Measurements from ENCODE around the gene RDM1.

Gene RDM1

DNA sequence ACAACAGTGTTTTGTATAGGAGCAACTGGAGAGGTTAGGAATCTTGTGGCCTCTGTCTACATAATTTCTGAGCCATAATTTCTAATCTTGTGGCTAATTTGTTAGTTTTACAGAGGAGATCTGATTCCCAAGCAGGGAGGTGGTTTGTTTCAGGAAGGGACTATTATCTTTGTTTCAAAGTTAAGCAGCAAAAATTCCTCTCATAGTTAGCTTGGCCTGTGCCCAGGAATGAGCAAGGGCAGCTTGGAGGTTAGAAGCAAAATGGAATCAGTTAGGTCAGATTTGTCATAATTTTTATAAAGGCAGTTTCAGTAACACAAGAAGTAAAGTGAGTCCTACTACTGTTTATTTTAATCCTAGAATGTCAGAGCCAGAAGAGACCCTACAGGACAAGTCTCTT, 2.0 kb upstream of the RDM1 start:
- DNase-seq (ENCODE audit: low read depth in 3 of 3), result no peak

DNA sequence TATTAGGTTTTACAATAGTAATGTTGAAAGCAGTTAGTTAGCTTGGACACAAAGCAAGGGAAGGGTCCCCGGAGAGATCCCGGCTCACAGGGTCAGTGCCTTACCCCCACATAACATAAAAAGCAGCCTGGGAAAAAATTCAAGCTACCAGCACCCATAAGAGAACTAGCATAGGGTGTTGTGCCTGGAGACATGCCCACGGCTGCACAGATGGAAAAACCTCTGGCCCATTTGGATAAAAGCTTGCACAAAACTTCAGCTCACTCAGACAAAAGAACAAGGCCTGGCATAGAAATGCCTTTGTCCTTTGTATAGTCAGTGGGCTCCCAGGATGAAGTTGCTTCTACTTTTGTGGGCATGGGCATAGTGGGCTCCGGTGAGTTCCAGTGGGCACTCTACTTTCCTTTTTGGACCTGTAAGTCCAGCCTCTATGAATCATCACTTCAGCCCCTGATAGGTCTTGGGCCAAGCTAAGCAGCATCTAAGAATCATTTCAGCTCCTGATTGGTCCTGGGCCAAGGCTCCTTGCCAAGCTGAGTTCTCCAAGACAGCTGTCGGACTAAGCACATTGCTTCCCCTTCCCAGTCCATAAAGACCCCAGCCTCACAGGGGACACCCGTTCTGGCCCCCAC, 1.3 kb upstream of the RDM1 start:
- no peak for DNase-seq (ENCODE audit: low read depth in 3 of 3)

DNA sequence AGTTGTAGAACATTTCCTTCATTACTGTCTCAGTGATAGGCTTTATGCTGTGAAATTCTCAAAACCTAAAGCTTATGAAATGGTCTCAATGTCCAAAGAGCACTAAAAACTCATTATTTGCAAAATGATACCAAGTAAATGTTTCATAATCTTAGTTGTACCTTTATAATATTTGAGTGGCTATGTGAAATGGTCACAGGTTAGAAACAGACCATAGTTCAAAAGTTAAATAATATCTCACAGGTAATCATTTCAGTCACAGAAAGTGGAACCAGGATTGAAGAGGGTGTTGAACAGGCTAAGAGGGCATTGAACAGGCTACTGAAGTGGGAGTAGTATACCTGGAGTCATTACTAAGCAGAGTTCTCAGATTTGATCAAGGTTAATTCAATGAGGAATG, 2.9 kb downstream of the RDM1 start:
- no peak for DNase-seq (ENCODE audit: low read depth in 3 of 3)

DNA sequence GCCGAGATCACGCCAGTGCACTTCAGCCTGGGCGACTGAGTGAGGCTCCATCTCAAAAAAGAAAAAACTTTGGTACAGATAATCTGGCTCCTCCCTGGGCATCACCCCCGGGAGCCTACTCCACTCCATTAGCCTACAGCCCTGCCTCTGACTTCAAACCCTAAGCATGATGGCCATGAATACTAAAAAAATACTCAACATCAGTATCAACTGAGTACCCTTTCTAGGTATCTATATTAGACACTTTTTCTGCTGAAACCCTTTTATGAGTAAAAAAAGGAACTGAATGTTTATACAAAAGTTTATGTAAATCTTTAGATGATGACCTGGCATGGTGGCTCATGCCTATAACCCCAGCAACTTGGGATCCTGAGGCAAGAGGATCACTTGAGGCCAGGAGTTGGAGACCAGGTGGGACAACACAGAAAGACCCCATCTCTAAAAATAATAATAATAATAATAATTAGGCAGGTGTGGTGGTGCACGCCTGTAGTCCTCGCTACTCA, 6.9 kb downstream of the RDM1 start:
- DNase-seq (ENCODE audit: low read depth in 3 of 3), result no peak

DNA sequence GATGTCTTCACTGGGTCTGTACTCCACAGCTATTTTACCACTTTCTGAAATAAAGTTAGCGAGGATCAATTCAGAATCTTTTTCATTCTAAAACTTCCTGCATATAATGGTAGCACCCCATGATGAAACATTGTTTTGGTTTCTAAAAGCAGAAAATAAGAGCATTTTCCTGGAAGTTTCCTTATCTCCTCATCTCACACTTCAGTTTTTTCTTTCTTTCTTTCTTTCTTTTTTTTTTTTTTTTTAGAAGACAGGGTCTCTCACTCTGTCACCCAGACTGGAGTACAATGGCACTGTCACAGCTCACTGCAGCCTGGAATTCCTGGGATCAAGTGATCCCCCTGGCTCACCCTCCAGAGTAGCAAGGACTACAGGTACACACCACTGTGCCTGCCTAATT, 10.3 kb downstream of the RDM1 start:
- DNase-seq (ENCODE audit: low read depth in 3 of 3), result no peak

DNA sequence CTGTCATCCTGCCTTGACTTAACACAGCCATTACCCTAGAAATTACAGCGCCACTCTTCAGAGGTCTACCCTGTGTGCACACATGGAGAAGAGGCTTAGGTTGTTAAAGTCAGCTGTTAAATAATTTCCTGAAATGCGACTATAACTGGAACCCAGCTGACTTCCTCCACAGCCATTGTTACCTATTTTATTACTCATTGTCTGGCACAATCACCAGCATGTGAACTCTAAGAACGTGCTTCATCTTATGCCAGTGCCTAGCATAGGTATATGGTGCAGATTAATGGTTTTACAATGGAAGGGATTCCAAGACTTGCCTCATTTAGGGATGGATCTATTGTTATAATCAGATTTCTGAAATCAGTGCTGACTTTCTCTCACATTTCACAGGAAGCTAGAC, 11.9 kb downstream of the RDM1 start:
- no peak for DNase-seq (ENCODE audit: low read depth in 3 of 3)

DNA sequence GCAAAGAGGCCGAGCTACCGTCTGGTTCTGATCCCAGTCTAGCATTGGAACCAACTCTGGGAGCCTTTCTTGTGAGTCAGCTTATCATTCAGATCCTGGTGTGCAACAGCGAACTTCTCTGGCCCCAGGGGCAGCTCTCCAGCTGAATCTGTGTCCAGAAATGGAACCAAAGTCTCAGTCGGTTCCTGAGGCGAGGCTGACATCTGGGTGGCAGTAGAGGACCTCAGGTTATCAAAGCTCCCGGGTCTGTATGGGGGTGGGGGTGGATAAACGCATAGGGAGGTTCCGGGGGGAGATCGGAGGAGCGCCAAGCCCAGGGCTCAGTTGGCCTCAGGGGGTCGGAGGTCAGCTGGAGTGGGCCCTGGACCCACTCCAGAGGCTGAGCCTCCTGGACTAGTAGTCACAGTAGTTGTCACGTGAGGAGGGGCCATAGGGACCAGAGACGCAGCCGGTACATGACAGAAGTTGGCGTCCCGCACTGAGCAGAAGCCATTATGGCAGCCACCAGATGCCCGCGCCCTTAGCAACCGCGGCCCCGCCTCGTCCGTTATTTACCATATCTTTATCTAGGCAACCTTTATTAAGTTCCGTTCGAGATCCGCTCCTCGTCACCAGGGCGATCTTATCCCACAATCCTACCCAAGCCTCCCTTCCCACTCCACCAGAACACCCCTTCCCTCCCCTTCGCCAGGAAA, 12.9 kb downstream of the RDM1 start:
- DNase-seq (ENCODE audit: low read depth in 3 of 3), result no peak

DNA sequence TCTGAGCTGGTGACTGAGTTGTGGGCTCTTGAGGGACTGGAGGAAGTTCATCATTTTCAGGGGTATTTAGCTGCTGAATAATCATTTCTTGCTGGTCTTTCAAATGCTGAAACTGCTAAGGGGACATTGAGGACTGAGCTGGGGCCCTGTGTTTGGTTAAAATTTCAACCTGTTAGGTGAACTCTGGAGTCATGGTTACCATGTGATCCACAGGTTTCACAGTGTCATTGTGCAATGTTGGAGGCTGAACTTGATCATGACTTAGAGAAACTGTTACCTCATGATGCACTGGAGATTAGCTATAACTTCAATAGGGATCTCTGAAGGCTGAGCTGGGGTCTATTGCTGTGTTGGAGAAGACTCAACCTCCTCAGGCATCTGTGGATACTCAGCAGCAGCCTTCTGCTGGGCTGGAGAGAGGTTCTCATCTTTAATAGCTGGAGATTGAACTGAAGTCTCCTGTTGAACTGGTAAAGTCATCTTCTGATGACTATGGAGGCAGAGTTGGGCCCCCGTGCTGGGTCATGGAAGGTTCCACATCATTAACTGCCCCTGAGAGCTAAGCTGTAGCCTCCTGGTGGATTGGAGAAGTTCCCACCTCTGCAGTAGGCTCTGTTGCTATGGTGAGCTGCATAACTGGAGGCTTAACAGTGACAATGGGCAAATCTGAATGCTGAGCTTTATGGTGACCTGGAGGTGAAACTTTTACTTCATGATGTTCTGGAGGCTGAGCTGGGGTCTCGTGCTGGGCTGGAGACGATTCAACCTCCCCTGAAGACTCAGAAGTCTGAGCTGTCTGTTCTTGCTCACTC, 15.2 kb downstream of the RDM1 start:
- no peak for DNase-seq (ENCODE audit: low read depth in 3 of 3)

DNA sequence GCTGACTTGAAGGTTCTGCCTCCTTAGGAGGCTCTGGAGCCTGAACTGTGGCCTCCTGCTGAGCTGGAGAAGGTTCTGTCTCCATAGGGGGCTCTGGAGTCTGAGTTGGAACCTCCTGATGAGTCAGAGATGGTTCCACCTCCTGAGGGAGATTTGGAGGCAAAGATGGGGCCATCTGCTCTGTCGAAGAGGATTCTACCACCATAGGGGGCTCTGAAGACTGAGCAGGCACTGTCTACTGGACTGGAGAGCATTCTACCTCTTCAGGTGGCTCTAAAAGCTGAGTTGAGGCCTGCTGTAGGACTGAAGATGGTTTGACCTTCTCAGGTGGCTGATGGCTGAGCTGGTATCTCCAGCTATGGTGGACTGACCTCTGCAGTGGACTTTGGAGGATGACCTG, 16.2 kb downstream of the RDM1 start:
- no peak for DNase-seq (ENCODE audit: low read depth in 3 of 3)

DNA sequence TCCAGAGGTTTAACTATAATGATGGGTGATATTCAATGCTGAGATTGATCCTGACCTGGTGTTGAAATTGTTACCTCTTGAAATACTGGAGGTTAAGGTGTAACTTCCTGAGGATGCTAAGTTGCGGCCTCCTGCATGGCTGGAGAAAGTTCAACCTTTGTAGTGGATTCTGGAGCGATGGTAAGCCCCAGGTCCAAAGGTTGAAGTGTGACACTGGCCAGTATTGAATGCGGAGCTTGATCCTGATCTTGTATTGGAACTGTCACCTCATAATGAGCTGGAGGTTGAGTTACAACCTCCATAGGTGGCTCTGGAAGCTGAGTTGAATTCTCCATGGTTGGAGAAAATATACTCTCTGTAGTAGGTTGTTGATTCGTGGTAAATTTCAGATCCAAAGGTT, 17.0 kb downstream of the RDM1 start:
- no peak for DNase-seq (ENCODE audit: low read depth in 3 of 3)

DNA sequence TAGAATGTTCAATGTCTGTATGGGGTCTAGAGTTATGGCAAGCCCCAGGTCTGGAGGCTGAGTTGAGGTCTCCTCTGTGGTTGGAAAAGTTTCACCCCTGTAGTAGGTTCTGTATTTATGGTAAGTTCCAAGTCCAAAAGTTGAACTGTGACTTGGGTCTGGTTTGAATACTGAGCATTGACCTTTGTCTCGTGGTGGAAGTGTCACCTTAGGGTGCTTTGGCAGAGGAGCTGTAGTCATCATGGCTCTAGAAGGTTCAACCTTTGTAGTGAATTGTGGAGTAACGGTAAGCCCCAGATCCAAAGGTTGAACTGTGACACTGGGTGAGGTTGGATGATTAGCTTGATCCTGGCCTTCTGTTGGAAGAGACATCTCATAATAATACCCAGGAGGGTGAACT, 17.6 kb downstream of the RDM1 start:
- no peak for DNase-seq (ENCODE audit: low read depth in 3 of 3)

DNA sequence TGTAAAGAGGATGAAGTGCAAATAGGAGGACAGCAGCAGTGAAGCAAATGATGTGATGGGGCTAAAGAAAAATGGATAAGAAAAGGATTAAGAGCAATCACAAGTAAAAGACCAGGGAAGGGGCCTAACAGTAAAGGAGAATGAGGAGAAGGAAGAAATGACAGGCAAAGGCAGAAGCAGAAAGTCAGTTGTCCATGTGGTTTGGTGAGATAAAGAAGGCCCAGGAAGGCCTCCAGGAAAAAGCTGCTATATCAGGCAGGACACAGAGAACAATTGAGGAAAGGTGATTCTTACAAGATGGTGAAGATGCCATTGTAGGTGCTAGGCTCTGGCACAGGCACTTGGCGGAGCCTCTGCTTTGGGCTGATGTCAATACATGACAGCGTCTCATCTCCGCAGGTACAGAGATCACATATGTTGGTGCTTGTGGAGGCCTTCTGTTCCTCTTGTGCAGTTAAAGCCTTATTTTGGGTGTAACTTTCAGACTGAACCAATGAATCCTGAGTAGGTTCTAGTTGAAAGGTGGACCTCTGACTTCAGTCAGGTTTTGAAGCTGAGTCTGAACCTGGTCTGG, 18.1 kb downstream of the RDM1 start:
- DNase-seq (ENCODE audit: low read depth in 3 of 3), result no peak

DNA sequence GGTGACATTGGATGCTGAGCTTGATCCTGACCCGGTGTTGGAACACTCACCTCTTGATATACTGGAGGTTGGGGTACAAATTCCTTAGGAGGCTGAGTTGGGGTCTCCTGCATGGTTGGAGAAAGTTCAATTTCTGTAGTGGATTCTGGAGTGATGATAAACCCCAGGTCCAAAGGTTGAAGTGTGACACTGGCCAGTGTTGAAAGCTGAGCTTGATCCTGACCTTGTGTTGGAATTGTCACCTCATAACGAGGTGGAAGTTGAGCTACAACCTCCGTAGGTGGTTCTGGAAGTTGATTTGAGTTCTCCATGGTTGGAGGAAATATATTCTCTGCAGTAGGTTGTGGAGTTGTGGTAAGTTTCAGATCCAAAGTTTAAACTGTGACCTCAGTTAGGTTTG, 21.2 kb downstream of the RDM1 start:
- DNase-seq (ENCODE audit: low read depth in 3 of 3), result no peak

DNA sequence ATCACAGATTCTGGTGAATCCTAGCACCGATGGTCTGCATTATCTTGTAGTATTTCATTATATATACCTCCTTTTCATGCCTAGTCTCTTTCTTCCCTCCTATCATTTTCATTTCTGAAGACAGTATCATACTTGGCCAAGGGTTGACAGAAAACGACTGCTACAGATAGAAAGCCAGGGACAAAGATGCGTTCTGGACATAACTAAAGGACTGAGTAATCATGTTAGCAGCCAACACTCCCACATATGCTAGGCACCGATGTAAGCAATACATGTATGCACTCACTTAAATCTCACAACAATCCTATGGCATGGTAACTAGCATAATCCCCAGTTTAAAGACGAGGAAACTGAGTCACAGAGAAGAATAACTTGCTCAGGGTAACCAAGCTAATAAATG, 22.9 kb downstream of the RDM1 start:
- DNase-seq (ENCODE audit: low read depth in 3 of 3), result no peak

DNA sequence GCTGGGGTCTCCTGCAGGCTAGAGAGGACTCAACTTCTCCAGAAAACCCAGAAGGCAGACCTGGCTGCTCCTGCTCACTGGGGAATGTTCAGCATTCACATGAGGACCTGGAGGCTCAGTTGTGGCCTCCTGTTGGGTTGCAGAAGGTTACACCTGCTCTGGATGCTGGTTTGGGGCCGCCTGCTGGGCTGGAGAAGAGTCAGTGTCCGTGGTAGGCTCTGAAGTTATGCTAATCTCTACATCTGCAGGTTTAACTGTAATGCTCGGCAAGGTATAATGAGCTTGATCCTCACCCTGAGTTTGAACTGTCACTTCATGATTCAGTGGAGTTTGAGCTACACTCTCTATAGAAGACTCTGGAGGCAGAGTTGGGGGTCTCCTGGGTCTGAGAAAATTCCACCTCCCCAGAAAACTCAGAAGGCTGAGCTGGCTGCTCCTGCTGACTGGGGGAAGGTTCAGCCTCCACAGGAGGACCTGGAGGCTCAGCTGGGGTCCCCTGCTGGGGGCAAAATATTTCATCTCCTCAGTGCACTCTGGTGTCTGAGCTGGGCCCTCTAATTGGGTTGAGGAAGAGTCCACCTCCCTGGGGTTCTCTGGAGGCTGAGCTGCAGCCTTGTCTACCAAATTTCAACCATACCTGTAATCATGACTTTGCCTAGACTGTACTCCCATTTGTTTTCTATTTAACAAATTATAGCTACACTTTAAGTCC, 23.5 kb downstream of the RDM1 start:
- no peak for DNase-seq (ENCODE audit: low read depth in 3 of 3)

DNA sequence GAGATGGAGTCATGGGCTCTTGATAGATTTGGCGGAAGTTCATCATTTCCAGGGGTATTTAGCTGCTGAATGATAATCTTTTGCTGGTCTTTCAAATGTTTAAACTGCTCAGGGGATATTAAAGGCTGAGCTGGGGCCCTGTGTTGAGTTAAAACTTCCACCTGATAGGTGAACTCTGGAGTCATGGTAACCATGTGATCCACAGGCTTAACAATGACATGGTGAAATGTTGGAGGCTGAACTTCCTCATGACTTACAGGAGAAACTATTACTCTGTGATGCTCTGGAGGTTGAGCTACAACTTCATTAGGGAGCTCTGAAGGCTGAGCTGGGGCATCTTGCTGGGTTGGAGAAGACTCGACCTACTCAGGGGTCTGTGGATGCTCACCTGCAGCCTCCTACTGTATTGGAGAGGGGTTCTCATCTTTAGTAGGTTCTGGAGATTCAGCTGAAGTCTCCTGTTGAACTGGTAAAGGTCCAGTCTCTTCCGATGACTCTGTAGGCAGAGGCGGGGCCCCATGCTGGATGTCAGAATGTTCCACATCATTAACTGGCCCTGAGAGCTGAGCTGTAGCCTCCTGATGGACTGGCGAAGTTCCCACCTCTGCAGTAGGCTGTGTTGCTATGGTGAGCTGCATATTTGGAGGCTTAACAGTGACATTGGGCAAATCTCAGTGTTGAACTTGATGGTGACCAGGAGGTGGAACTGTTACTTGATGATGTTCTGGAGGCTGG, 24.2 kb downstream of the RDM1 start:
- no peak for DNase-seq (ENCODE audit: low read depth in 3 of 3)

DNA sequence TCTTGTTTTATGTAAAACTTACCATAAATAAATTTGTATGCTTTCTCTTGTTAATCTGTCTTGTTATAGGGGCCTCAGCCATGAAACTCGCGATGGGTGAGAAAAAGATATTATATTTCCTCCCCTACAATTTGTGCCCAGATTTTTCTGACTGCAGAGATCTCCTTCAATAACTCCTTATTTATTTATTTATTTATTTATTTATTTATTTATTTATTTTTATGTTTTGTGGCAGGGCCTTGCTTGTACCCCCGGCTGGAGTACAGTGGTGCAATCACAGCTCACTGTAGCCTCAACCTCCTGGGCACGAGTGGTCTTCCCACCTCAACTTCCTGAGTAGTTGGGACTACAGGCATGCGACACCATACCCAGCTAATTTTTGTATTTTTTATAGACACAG, 27.1 kb downstream of the RDM1 start:
- DNase-seq (ENCODE audit: low read depth in 3 of 3), result no peak

DNA sequence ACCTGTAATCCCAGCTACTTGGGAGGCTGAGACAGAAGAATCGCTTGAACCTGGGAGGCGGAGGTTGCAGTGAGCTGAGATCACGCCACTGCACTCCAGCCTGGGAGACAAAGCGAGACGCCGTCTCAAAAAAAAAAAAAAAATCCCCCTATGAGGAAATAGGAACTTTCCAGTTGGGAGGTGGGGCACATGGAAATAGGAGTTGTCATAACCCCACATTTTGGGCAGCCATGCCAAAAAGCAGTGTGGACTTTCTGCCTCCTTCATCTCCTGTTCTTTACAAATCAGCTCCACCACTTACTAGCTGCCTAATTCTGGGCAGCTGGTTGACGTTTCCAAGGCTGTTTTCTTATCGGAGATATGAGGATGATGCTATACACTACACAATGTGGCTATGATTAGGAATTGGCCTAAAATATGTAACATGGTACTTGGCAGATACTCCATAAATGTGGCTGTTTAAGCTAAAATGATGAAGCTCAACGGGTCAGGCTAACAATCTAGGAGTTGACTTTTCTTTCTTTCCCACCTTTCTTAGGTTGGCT, 28.9 kb downstream of the RDM1 start:
- DNase-seq (ENCODE audit: low read depth in 3 of 3), result no peak

DNA sequence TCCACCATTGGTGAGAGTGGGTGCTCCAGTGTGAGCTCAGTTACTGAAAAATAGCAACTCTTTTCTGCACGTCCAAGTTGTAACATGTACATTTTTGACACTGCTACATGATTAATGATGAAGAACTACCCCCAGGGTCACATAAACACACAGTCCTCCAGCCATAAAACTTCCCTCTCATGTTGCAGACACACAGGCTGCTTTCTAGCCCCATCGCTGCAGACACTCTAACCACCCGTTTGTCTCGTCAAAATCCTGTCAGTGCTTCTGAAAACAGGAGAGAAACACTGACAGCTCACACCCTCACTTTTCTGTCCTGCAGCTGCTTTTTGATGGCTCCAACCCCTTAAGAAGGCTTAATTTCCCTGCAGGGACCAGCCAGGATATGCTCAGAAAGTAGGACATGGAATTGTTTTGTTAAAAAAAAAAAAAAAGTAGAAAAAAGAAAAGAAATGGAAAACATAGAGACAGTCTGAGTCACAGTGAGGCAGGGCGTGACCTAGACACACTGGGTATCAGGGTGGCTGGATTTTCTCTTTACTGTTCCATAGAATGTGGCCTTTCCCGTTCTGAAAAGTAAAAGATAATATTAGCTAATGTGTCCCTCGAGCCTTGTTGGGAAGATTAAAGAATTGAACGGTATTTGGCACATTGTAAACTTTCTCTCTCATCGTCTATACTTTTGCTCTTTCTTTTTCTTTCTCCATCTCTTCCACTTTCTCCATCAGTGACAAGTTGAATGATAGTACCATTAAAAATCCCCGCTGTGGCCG, 29.7 kb downstream of the RDM1 start:
- DNase-seq (ENCODE audit: low read depth in 3 of 3), result no peak

DNA sequence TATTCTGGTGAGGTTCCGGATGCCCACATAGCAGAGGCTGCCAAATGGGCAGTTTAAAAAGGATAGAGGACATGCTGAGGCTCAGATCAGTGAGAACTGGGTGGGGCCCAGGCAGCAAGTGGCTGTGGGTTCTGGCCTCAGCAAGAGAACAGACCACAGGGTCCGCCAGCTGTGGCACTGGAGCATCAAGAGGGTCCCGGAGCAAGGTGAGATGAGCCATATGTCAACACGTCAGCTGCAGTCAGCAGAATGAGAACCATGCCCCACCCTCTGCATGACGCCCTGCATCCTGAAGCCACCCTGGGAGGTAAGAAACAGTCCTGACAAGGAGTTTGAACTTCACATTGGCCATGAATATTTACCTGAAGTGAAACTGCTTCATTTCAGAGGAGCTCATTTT, 30.3 kb downstream of the RDM1 start:
- no peak for DNase-seq (ENCODE audit: low read depth in 3 of 3)

Measured in stimulated activated CD4-positive, alpha-beta T cell treated with anti-CD3 and anti-CD28 coated beads, TNF-alpha, amount 100 ng/mL, for 24 hours (primary cell).